PC-9 (cell line): ENCODE data around the gene CFAP46. TPM values are rescaled to one million over a fixed set of nuclear protein-coding genes. Genes with fewer than 3 reads are reported as not detected.

Source experiments
- BruUV-seq: library from RNA; stranded (reverse); fragments of 400-500 nt; replicated peaks from 2 replicates; lab custom pipeline; 2021; lab: Mats Ljungman, UMichigan
- CTCF ChIA-PET: fragments of 300-600 bp; sonication (Branson Sonifier 250); formaldehyde crosslinking; loops from one replicate; lab custom pipeline; 2022; ENCODE audit warnings: antibody characterized with exemption; lab: Charles Lee
- POLR2A ChIA-PET: fragments of 300-600 bp; sonication (Branson Sonifier 250); formaldehyde crosslinking; loops from one replicate; lab custom pipeline; 2022; ENCODE audit warnings: antibody characterized with exemption; ENCODE audit not compliant: unreplicated experiment; lab: Charles Lee
- DNase-seq, 2 experiments: peaks; one replicate each; pipeline versions ENCODE4 v3.0.0 to v3.0.0-alpha.2; 2015 to 2022; ENCODE audit warnings: mixed read lengths in 1 of 2
- H2AFZ ChIP-seq: fragments of 200-600 bp; sonication (generic); 2 replicates; pipeline ENCODE4 v1.8.1; 2017; ENCODE audit warnings: antibody characterized with exemption
- H3F3A ChIP-seq: fragments of 200-600 bp; sonication (generic); 2 replicates; pipeline ENCODE4 v1.8.1; 2017; ENCODE audit warnings: antibody characterized with exemption, mild to moderate bottlenecking, low read depth; ENCODE audit not compliant: insufficient read depth
- H3K27ac ChIP-seq: fragments of 200-600 bp; sonication (generic); 2 replicates; pipeline ENCODE4 v1.6.1; 2016; ENCODE audit warnings: mixed run types
- H3K27me3 ChIP-seq: fragments of 200-600 bp; sonication (generic); 2 replicates; pipeline ENCODE4 v1.6.1; 2016; ENCODE audit warnings: low read depth, mixed run types; ENCODE audit not compliant: insufficient read depth
- H3K36me3 ChIP-seq: fragments of 200-600 bp; sonication (generic); 2 replicates; pipeline ENCODE4 v1.6.1; 2016; ENCODE audit warnings: low read depth, mixed run types
- H3K4me1 ChIP-seq: fragments of 200-600 bp; sonication (generic); replicated peaks from 2 replicates; pipeline ENCODE4 v1.6.1; 2016; ENCODE audit warnings: mixed run types; ENCODE audit not compliant: insufficient read depth
- H3K4me2 ChIP-seq: fragments of 200-600 bp; sonication (generic); 2 replicates; pipeline ENCODE4 v1.6.1; 2017; ENCODE audit warnings: mixed run types
- H3K4me3 ChIP-seq: fragments of 200-600 bp; sonication (generic); 2 replicates; pipeline ENCODE4 v1.6.1; 2016; ENCODE audit warnings: mixed run types
- H3K79me2 ChIP-seq: fragments of 200-600 bp; sonication (generic); 2 replicates; pipeline ENCODE4 v1.6.1; 2017; ENCODE audit warnings: low read depth, mixed run types
- H3K9me2 ChIP-seq: fragments of 200-600 bp; sonication (generic); 2 replicates; pipeline ENCODE4 v1.8.1; 2017; ENCODE audit warnings: mild to moderate bottlenecking; ENCODE audit not compliant: insufficient read depth
- H3K9me3 ChIP-seq: fragments of 200-600 bp; sonication (generic); 2 replicates; pipeline ENCODE4 v1.8.1; 2016; ENCODE audit warnings: low read depth; ENCODE audit not compliant: insufficient read depth
- H4K20me1 ChIP-seq: fragments of 200-600 bp; sonication (generic); 2 replicates; pipeline ENCODE4 v1.8.1; 2017; ENCODE audit not compliant: insufficient read depth
- CTCF ChIP-seq: fragments of 200-600 bp; sonication (generic); conservative IDR thresholded peaks from 2 replicates; pipeline ENCODE4 v1.6.1; 2017; ENCODE audit warnings: mixed run types, antibody characterized with exemption, mild to moderate bottlenecking, moderate library complexity
- EZH2 ChIP-seq: fragments of 200-600 bp; sonication (generic); IDR thresholded peaks from 2 replicates; pipeline ENCODE4 v1.8.0; 2017; ENCODE audit warnings: antibody characterized with exemption, low read depth
- intact Hi-C: fragments of 100-400 bp; cut with micrococcal nuclease; formaldehyde crosslinking; loops from one replicate; pipeline ENCODE4 v1.10.0; 2022; ENCODE audit not compliant: unreplicated experiment
- total RNA-seq: library from RNA; stranded (reverse); gene quantifications from 2 replicates; pipeline ENCODE4 v1.2.3, GENCODE V29; 2021

The CFAP46 gene
- total RNA-seq, 1 experiment from 2014 or later, result not detected

GRCh38 chr10:132786476-132786883, 155.9 kb downstream of the CFAP46 start:
- no peak overlapping the region for H3K27ac ChIP-seq
- H3K4me2 ChIP-seq, result no peak overlapping the region
- H4K20me1 ChIP-seq, result no peaks in the 10 kb centered on the region
- no peaks in the 10 kb centered on the region for H3K4me1 ChIP-seq
- no peak for DNase-seq
- no peak overlapping the region for H2AFZ ChIP-seq
- H3K79me2 ChIP-seq, result no peaks in the 10 kb centered on the region
- intact Hi-C loops, result no loop called here
- H3K4me3 ChIP-seq, result no peak overlapping the region
- H3K27me3 ChIP-seq, result no peaks in the 10 kb centered on the region
- ChIA-PET POLR2A (no interaction called here), CTCF (no interaction called here)
- no peaks in the 10 kb centered on the region for H3F3A ChIP-seq
- no peaks in the 10 kb centered on the region for H3K36me3 ChIP-seq
- TF ChIP-seq EZH2 (no peak), CTCF (no peak)
- H3K9me2 ChIP-seq, result no peaks in the 10 kb centered on the region
- H3K9me3 ChIP-seq, result no peaks in the 10 kb centered on the region
- no TSS peak for BruUV-seq

- POLR2A ChIA-PET, result no interaction called here
- BruUV-seq, result no TSS peak
- no peaks in the 10 kb centered on the region for H3F3A ChIP-seq
- H3K79me2 ChIP-seq, result no peaks in the 10 kb centered on the region
- no peak within 1 kb of the TSS for H3K27ac ChIP-seq
- no peaks in the 10 kb centered on the region for H3K9me3 ChIP-seq
- no peak within 1 kb of the TSS for H3K4me2 ChIP-seq
- no peak within 1 kb of the TSS for H3K4me3 ChIP-seq
- no peaks in the 10 kb centered on the region for H3K27me3 ChIP-seq
- no peak within 1 kb of the TSS for H2AFZ ChIP-seq
- no peaks in the 10 kb centered on the region for H3K9me2 ChIP-seq
- CTCF ChIA-PET, result no interaction called here
- H3K4me1 ChIP-seq, result no peaks in the 10 kb centered on the region
- intact Hi-C loops, result no loop called here
- H3K36me3 ChIP-seq, result no peaks in the 10 kb centered on the region
- TF ChIP-seq CTCF (no peak), EZH2 (no peak)
- no peak for DNase-seq
- no peaks in the 10 kb centered on the region for H4K20me1 ChIP-seq
Observed at GRCh38 chr10:132785723-132786475, 156.5 kb downstream of the CFAP46 start, which contains the start of gene NKX6-2. NKX6-2 (minus strand) TSS chr10:132786147; CDS start chr10:132785948, 199 bp downstream.

- no peaks in the 10 kb centered on the region for H3K27me3 ChIP-seq
- CTCF ChIA-PET, result no interaction called here
- TF ChIP-seq CTCF (no peak), EZH2 (no peak)
Observed at GRCh38 chr10:132784866-132785722, 157.3 kb downstream of the CFAP46 start.

More at GRCh38 chr10:132784866-132785722, 157.3 kb downstream of the CFAP46 start:
- intact Hi-C loops, result no loop called here
- Histone ChIP-seq H3K36me3 (no peaks in the 10 kb centered on the region), H2AFZ (no peak overlapping the region), H3K4me3 (no peak overlapping the region), H3K27ac (no peak overlapping the region), H3K9me3 (no peaks in the 10 kb centered on the region), H3F3A (no peaks in the 10 kb centered on the region), H3K4me2 (no peak overlapping the region), H3K79me2 (no peaks in the 10 kb centered on the region), H4K20me1 (no peaks in the 10 kb centered on the region), H3K9me2 (no peaks in the 10 kb centered on the region), H3K4me1 (no peaks in the 10 kb centered on the region)
- no TSS peak for BruUV-seq
- DNase-seq, result no peak
- POLR2A ChIA-PET, result no interaction called here
